H1 (cell line): ENCODE data around the gene IQGAP1. TPM values are rescaled to one million over a fixed set of nuclear protein-coding genes. Genes with fewer than 3 reads are reported as not detected.

ENCODE experiments used
- CTCF ChIA-PET: fragments of 300-600 bp; sonication (Branson Sonifier 250); formaldehyde crosslinking; loops from one replicate; lab custom pipeline; 2021; ENCODE audit not compliant: partially characterized antibody; lab: Charles Lee
- POLR2A ChIA-PET: fragments of 300-600 bp; sonication (Branson Sonifier 250); formaldehyde crosslinking; loops from one replicate; lab custom pipeline; 2021; ENCODE audit warnings: inconsistent platforms; ENCODE audit not compliant: partially characterized antibody; lab: Charles Lee
- DNase-seq, 2 experiments: peaks; one replicate each; pipeline versions ENCODE4 v3.0.0 to v3.0.0-alpha.2; 2010 to 2022; ENCODE audit warnings: low spot score in 2 of 2, low read depth in 1 of 2, mixed read lengths in 1 of 2
- FAIRE-seq: peaks from 2 replicates; lab custom pipeline; 2011; peaks lifted over from hg19 to GRCh38; lab: Jason Lieb, UNC
- H2AFZ ChIP-seq: 2 replicates; pipeline ENCODE4 v1.8.1; 2012; ENCODE audit warnings: low read length, inconsistent platforms
- H2AK5ac ChIP-seq: 2 replicates; pipeline ENCODE4 v1.6.1; 2013; ENCODE audit warnings: low read depth, low read length
- H2BK120ac ChIP-seq: replicated peaks from 2 replicates; pipeline ENCODE3; 2013; ENCODE audit warnings: low read depth, low read length, inconsistent platforms
- H2BK12ac ChIP-seq: 2 replicates; pipeline ENCODE4 v1.6.1; 2013; ENCODE audit warnings: low read depth, low read length
- H2BK15ac ChIP-seq: 2 replicates; pipeline ENCODE4 v1.6.1; 2013; ENCODE audit warnings: low read length
- H2BK20ac ChIP-seq: 2 replicates; pipeline ENCODE4 v1.6.1; 2013; ENCODE audit warnings: low read length
- H2BK5ac ChIP-seq: 2 replicates; pipeline ENCODE4 v1.6.1; 2013; ENCODE audit warnings: low read depth, low read length
- H3K14ac ChIP-seq: 2 replicates; pipeline ENCODE4 v1.6.1; 2013; ENCODE audit warnings: inconsistent platforms; ENCODE audit not compliant: insufficient read length
- H3K18ac ChIP-seq: 2 replicates; pipeline ENCODE4 v1.6.1; 2013; ENCODE audit warnings: low read length; ENCODE audit errors: extremely low read depth
- H3K23ac ChIP-seq: 2 replicates; pipeline ENCODE4 v1.6.1; 2013; ENCODE audit warnings: inconsistent platforms; ENCODE audit not compliant: insufficient read length
- H3K23me2 ChIP-seq: 2 replicates; pipeline ENCODE4 v1.6.1; 2013; ENCODE audit warnings: low read depth, low read length
- H3K27ac ChIP-seq: 2 replicates; pipeline ENCODE4 v1.6.1; 2011; ENCODE audit warnings: low read depth, low read length, inconsistent platforms
- H3K27me3 ChIP-seq, 4 experiments: replicated peaks in 1 of 4; 1 replicate in 1 of 4; 2 replicates in 3 of 4; pipeline versions ENCODE4 v1.6.1 to v1.8.1; 2011 to 2013; ENCODE audit warnings: low read length in 3 of 4, mild to moderate bottlenecking in 3 of 4, inconsistent platforms in 2 of 4, mixed read lengths in 2 of 4, moderate library complexity in 1 of 4; ENCODE audit not compliant: control insufficient read depth in 3 of 4, insufficient read depth in 3 of 4; ENCODE audit errors: extremely low read depth in 1 of 4
- H3K36me3 ChIP-seq, 4 experiments: 2 replicates each; pipeline versions ENCODE4 v1.6.1 to v1.8.1; 2011 to 2013; ENCODE audit warnings: mild to moderate bottlenecking in 4 of 4, low read length in 3 of 4, moderate library complexity in 2 of 4, control low read depth in 1 of 4, inconsistent platforms in 1 of 4; ENCODE audit not compliant: insufficient read depth in 4 of 4, control insufficient read depth in 2 of 4
- H3K4ac ChIP-seq: replicated peaks from 2 replicates; pipeline ENCODE3; 2013; ENCODE audit warnings: low read length, low read depth, mixed read lengths, inconsistent platforms; ENCODE audit not compliant: insufficient read length
- H3K4me1 ChIP-seq, 4 experiments: replicated peaks in 1 of 4; 1 replicate in 1 of 4; 2 replicates in 3 of 4; pipeline versions ENCODE4 v1.6.1 to v1.8.1; 2011 to 2013; ENCODE audit warnings: low read length in 3 of 4, inconsistent platforms in 2 of 4, mixed read lengths in 1 of 4; ENCODE audit not compliant: insufficient read depth in 4 of 4, control insufficient read depth in 3 of 4
- H3K4me2 ChIP-seq, 2 experiments: 2 replicates each; pipeline versions ENCODE4 v1.6.1 to v1.8.1; 2011 to 2013; ENCODE audit warnings: low read depth in 2 of 2, low read length in 2 of 2, control low read depth in 1 of 2, inconsistent platforms in 1 of 2, mild to moderate bottlenecking in 1 of 2; ENCODE audit not compliant: insufficient read depth in 1 of 2
- H3K4me3 ChIP-seq, 4 experiments: fragments of 200-600, 300-600 bp in 1 of 4; sonication (generic), shearing (Covaris generic), sonication (Bioruptor Twin) in 1 of 4; 2 replicates each; pipeline versions ENCODE4 v1.5.1 to v1.8.1; 2011 to 2016; ENCODE audit warnings: low read length in 4 of 4, low read depth in 3 of 4, control low read depth in 2 of 4, inconsistent platforms in 2 of 4, mild to moderate bottlenecking in 2 of 4, mixed read lengths in 1 of 4, moderate library complexity in 1 of 4; ENCODE audit not compliant: insufficient read depth in 2 of 4; ENCODE audit errors: extremely low read depth in 1 of 4
- H3K56ac ChIP-seq: replicated peaks from 2 replicates; pipeline ENCODE3; 2013; ENCODE audit warnings: low read depth, mild to moderate bottlenecking, mixed read lengths, low read length, inconsistent platforms; ENCODE audit not compliant: insufficient read length
- H3K79me1 ChIP-seq: 2 replicates; pipeline ENCODE4 v1.6.1; 2013; ENCODE audit warnings: low read depth, low read length, control low read depth
- H3K79me2 ChIP-seq, 2 experiments: 2 replicates each; pipeline versions ENCODE4 v1.6.1 to v1.8.1; 2012 to 2013; ENCODE audit warnings: low read length in 2 of 2, mild to moderate bottlenecking in 2 of 2, inconsistent platforms in 1 of 2; ENCODE audit not compliant: insufficient read depth in 2 of 2, control insufficient read depth in 1 of 2
- H3K9ac ChIP-seq, 4 experiments: replicated peaks in 1 of 4; 1 replicate in 1 of 4; 2 replicates in 3 of 4; pipeline versions ENCODE4 v1.6.1 to v1.8.1; 2011 to 2013; ENCODE audit warnings: low read depth in 3 of 4, low read length in 3 of 4, control low read depth in 2 of 4, mild to moderate bottlenecking in 2 of 4, moderate library complexity in 2 of 4, inconsistent platforms in 1 of 4; ENCODE audit errors: extremely low read depth in 1 of 4
- H3K9me3 ChIP-seq, 2 experiments: 2 replicates each; pipeline versions ENCODE4 v1.6.1 to v1.8.1; 2012 to 2013; ENCODE audit warnings: mild to moderate bottlenecking in 2 of 2, moderate library complexity in 2 of 2, control low read depth in 1 of 2, inconsistent platforms in 1 of 2, low read depth in 1 of 2, low read length in 1 of 2, mixed read lengths in 1 of 2; ENCODE audit not compliant: insufficient read depth in 2 of 2
- H4K20me1 ChIP-seq, 2 experiments: replicated peaks in 1 of 2; 2 replicates each; pipeline versions ENCODE3 to v1.8.1; 2011 to 2013; ENCODE audit warnings: inconsistent platforms in 2 of 2, low read length in 2 of 2, mild to moderate bottlenecking in 1 of 2; ENCODE audit not compliant: insufficient read depth in 2 of 2, control insufficient read depth in 1 of 2
- H4K5ac ChIP-seq: 2 replicates; pipeline ENCODE4 v1.6.1; 2013; ENCODE audit warnings: low read length, low read depth, mixed read lengths, inconsistent platforms; ENCODE audit not compliant: insufficient read length
- H4K8ac ChIP-seq: 2 replicates; pipeline ENCODE4 v1.8.0; 2013; ENCODE audit warnings: mild to moderate bottlenecking, moderate library complexity, low read length, inconsistent platforms; ENCODE audit not compliant: insufficient read depth; ENCODE audit errors: extremely low read depth
- H4K91ac ChIP-seq: replicated peaks from 2 replicates; pipeline ENCODE3; 2013; ENCODE audit warnings: low read length, mixed read lengths, inconsistent platforms; ENCODE audit not compliant: insufficient read length
- KDM1A ChIP-seq: fragments of 200-600, 300-600 bp; sonication (generic); IDR thresholded peaks from 2 replicates; pipeline ENCODE4 v1.7.1; 2016; ENCODE audit warnings: mild to moderate bottlenecking, low read length, borderline replicate concordance
- KDM4A ChIP-seq: IDR thresholded peaks from one replicate; pipeline ENCODE4 v1.7.1; 2012; ENCODE audit warnings: low read depth, mild to moderate bottlenecking, moderate library complexity, low read length, inconsistent platforms; ENCODE audit not compliant: severe bottlenecking
- KDM5A ChIP-seq: fragments of 200-600 bp; IDR thresholded peaks from 2 replicates; pipeline ENCODE4 v1.7.1; 2012; ENCODE audit warnings: mild to moderate bottlenecking, low read length, inconsistent platforms, mixed read lengths
- MAFK ChIP-seq: IDR thresholded peaks from 2 replicates; pipeline ENCODE4 v1.6.1; 2012; ENCODE audit warnings: low read depth, mild to moderate bottlenecking, improper control_type of control experiment, low read length
- PHF8 ChIP-seq: fragments of 200-600 bp; sonication (generic); conservative IDR thresholded peaks from 2 replicates; pipeline ENCODE4 v1.7.1; 2012; ENCODE audit warnings: low read depth, mild to moderate bottlenecking, inconsistent platforms, low read length, moderate library complexity
- SP4 ChIP-seq: IDR thresholded peaks from 2 replicates; pipeline ENCODE4 v1.6.1; 2012; ENCODE audit warnings: low read length, inconsistent platforms
- SRF ChIP-seq: IDR thresholded peaks from 2 replicates; pipeline ENCODE4 v1.6.1; 2011; ENCODE audit warnings: mild to moderate bottlenecking, low read depth, low read length, moderate library complexity
- TEAD4 ChIP-seq: IDR thresholded peaks from 2 replicates; pipeline ENCODE4 v1.6.1; 2012; ENCODE audit warnings: low read depth, low read length, inconsistent platforms, mixed read lengths
- WGBS, 2 experiments: shearing (Covaris generic) in 1 of 2; methylation state at CpG; one replicate each; pipeline versions ENCODE4 v1.1.6 to v1.1.7; 2013 to 2015; ENCODE audit warnings: low lambda C conversion rate in 2 of 2, mixed read lengths in 2 of 2, inconsistent platforms in 1 of 2, low coverage in 1 of 2, missing lambda C conversion rate in 1 of 2; ENCODE audit not compliant: insufficient replicate concordance in 2 of 2, insufficient coverage in 1 of 2, insufficient read length in 1 of 2; ENCODE audit errors: extremely low coverage in 1 of 2, missing lambda C conversion rate in 1 of 2; 5-methylcytosine and 5-hydroxymethylcytosine counted together
- polyA plus RNA-seq, 7 experiments: library from polyadenylated mRNA; depleted of rRNA in 3 of 7; stranded (reverse) in 5 of 7; unstranded in 2 of 7; fragments of >200 nt in 5 of 7; fragments of 200-250 nt in 2 of 7; gene quantifications; 1 replicate in 5 of 7; 2 replicates in 1 of 7; 4 replicates in 1 of 7; pipeline versions ENCODE4 v1.2.1 to v1.2.3, GENCODE V29; 2011 to 2013; ENCODE audit warnings: missing spikeins in 2 of 7, mixed read lengths in 2 of 7
- total RNA-seq: library from RNA; stranded (reverse); fragmentation: NEBNext Ultra II Directional; extraction: Animal tissue kit (Norgen Biotek cat#: 25700); gene quantifications from 2 replicates; pipeline ENCODE4 v1.2.1, GENCODE V29; 2021
- TF ChIP-seq, protein P1 (sequence below): IDR thresholded peaks from 2 replicates; pipeline ENCODE4 v1.6.1; 2012; ENCODE audit warnings: inconsistent platforms

IQGAP1 gene
- total and polyA plus RNA-seq, 2 of the 8 experiments (the other 6 are each of a cell fraction or from before 2014, with no cell fraction given) = 56.0 to 138 TPM

DNA sequence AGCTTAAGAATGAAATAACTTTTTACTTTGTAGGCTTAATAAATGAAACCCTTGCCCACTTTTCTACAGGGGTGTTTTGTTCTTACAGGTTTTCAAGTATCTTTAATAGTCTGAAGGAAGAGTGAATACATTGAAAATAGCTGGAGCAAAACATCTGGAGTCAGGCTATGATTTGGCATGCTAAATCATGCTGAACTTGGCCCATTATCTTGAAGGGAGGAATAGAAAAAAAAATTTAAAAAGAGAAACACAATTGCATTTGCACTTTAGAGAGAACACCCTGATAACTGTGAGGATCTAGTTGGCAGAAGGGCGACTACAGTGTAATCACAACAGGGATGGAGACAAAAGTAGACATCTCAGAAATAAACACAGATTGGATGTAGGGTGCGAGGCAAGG is 1.8 kb upstream of the IQGAP1 start:
- Histone ChIP-seq H3K27me3 (no peaks in the 10 kb centered on the region), H2AK5ac (no peak overlapping the region), H3K4me1 (peaks cover 2 to 10% (median 5%) of the 10 kb centered on the region in 4 experiments; a peak in 5 of 7 replicates), H3K23ac (no peak overlapping the region), H2BK15ac (no peak overlapping the region), H3K4me3 (no peak overlapping the region), H3K18ac (no peak overlapping the region), H3K79me1 (no peaks in the 10 kb centered on the region), H2BK12ac (no peak overlapping the region), H3K14ac (no peak overlapping the region), H2BK20ac (no peak overlapping the region), H4K5ac (no peak overlapping the region), H2BK5ac (no peak overlapping the region), H4K8ac (no peak overlapping the region), H3K4ac (no peak overlapping the region), H2BK120ac (no peak overlapping the region), H3K27ac (no peak overlapping the region), H3K4me2 (no peak overlapping the region), H3K9me3 (no peaks in the 10 kb centered on the region), H3K79me2 (peaks cover 2 to 26% of the 10 kb centered on the region in 2 experiments; a peak in 3 of 4 replicates), H3K36me3 (peaks cover 0 to 4% (median 0%) of the 10 kb centered on the region in 4 experiments; a peak in 1 of 8 replicates), H3K23me2 (peaks cover 2% of the 10 kb centered on the region; the same call in 1 of the 2 replicates), H3K56ac (no peak overlapping the region), H4K91ac (no peak overlapping the region), H2AFZ (no peak overlapping the region), H3K9ac (no peak overlapping the region), H4K20me1 (no peaks in the 10 kb centered on the region)
- FAIRE-seq (no peak), DNase-seq (no peak)
- ChIA-PET CTCF (interaction anchor here (0.6 to 1.0 kb wide), 2 partner anchors 32 to 465 kb away, joined by 3 read pairs; no protein-coding TSS in a partner anchor), POLR2A (interaction anchor here (0.6 to 1.6 kb wide), 3 partner anchors 12 to 120 kb away, joined by 4 to 6 read pairs (median 4); no protein-coding TSS in a partner anchor)
- 95% methylated on average over 2 of the region's 2 CpGs; no CpG with 5 or more reads in 1 of the 2 experiments for WGBS, 2 experiments
- TF ChIP-seq TEAD4 = no peak
- no peak for TF ChIP-seq KDM5A
- no peak for TF ChIP-seq SP4
- no peak for TF ChIP-seq KDM4A
- TF ChIP-seq SRF = no peak
- TF ChIP-seq, protein P1, sequence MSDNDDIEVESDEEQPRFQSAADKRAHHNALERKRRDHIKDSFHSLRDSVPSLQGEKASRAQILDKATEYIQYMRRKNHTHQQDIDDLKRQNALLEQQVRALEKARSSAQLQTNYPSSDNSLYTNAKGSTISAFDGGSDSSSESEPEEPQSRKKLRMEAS = no peak
- TF ChIP-seq PHF8 = no peak
- TF ChIP-seq KDM1A = no peak
- TF ChIP-seq MAFK = no peak
